AG10803 (cell line): ENCODE measurements around the gene IL11RA.

Experiments
- DNase-seq: peaks from one replicate; pipeline ENCODE4 v3.0.0; 2010; ENCODE audit warnings: low read depth
- H3K4me3 ChIP-seq: 2 replicates; pipeline ENCODE4 v1.5.1; 2011; ENCODE audit warnings: mild to moderate bottlenecking, low read length, control low read depth
- TF ChIP-seq, protein P1 (sequence below): conservative IDR thresholded peaks from 2 replicates; pipeline ENCODE4 v1.5.1; 2011; ENCODE audit warnings: mild to moderate bottlenecking, low read length, control low read depth, inconsistent platforms

IL11RA gene

DNA sequence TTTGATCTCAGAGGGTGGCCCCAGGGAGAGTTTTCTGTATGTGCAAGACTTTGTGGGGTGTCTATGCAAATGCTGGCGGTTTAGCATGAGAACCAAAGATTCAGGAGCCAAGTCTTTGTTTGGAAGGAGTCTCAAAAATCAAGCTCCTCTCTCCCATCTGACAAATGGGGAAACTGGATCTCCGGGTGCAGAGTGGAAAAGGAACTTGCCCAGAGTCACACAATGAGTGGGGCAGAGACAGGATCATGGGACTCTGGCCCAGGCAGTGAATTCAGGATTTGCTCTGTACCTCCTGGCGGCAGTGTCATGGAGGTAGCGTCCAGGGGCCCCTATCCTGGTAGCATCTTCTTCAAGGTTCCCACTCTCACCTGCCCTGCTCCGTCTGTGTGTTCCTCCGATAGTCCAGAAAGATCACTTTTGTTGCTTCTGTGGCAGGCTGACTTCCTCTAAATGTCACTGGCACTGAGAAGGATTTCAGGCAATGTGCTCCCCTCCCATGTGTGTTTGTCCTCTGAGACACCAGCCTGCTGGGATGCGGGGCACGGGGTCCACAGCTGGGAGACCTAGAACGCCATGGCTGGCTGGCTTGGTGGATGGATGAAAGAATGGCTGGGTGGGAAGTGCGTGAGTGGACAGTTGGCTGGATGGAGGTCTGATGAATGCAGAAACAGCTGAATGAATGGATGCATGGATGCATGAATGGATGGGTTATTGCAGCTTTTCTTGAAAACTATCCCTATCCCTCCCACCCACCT, 35.5 kb downstream of the IL11RA start:
- no peak overlapping the region for H3K4me3 ChIP-seq
- DNase-seq, result no peak
- TF ChIP-seq, protein P1, sequence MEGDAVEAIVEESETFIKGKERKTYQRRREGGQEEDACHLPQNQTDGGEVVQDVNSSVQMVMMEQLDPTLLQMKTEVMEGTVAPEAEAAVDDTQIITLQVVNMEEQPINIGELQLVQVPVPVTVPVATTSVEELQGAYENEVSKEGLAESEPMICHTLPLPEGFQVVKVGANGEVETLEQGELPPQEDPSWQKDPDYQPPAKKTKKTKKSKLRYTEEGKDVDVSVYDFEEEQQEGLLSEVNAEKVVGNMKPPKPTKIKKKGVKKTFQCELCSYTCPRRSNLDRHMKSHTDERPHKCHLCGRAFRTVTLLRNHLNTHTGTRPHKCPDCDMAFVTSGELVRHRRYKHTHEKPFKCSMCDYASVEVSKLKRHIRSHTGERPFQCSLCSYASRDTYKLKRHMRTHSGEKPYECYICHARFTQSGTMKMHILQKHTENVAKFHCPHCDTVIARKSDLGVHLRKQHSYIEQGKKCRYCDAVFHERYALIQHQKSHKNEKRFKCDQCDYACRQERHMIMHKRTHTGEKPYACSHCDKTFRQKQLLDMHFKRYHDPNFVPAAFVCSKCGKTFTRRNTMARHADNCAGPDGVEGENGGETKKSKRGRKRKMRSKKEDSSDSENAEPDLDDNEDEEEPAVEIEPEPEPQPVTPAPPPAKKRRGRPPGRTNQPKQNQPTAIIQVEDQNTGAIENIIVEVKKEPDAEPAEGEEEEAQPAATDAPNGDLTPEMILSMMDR, result no peak

DNA sequence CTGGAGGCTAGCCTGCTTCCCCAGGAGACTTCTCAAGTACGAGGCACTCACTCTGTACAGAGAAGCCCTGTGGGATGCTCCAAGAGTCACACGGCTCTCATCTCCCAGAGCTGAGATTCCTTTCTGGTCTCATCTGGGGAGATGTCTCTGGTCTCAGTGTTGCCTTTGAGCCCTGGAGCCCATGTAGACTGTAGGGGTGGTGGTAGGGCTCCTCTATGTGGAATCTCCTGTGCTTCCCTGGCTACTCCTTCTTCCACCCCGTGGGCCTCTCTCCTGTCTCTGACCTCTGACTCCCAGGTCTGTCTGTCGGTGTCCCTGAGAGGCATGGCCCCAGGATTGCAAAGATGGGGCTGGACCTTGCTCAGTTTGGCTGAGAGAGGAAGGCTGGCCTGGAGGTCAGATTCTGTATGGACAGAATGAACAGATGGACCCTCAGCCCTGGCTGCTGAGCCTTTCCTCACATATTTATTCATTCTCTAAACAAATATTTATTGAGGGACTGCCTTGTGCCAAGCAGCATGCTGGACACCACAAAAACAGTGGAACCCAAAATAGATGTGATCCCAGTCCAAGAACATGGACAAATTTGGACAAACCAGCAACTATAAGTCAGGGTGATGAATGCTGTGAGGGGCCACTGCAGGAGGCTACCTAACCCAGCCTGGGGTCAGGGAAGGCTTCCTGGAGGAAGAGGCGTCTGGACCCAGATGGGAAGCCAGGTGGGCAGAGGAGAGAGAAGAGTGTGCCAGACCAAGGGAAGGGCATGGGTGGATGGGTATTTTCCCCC, 36.5 kb downstream of the IL11RA start:
- no peak for DNase-seq
- TF ChIP-seq, protein P1, result no peak
- no peak overlapping the region for H3K4me3 ChIP-seq

DNA sequence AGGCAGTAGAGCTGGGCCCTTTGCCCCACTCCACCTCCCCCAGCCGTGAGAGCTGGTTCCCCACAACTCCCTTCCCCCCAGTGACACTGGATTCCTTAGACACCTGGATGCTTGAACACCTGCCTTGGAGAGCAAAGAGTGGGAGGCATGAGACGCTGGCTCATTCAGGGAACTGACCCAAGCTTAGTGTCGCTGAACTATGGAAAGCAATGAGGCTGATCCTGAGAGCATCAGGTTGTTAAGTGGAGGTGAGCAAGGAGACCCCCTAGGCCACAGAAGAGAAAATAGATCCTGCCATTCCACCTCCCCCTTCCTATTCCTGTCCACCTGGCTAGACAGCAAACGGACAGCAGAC, 37.1 kb downstream of the IL11RA start:
- H3K4me3 ChIP-seq, result no peak overlapping the region
- DNase-seq, result no peak
- TF ChIP-seq, protein P1, result no peak

DNA sequence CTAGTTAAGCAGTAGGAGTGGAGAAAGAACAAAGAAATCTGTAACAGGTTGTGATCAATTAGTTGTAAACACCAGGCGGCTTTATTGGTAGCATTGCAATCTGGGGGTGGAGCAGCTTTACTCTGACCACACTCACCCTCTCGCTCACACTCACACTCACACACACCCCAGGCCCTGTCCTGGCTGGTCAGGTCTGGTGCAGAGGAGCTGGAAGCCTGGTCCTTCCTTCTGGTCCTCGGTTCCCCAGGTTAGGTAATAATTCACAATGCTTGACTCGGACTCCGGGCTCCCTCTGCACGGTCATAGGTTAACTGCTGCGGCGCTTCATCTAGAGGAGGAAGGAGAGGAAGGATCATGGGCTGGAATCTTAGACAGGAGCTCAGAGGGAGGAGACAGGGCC, 37.5 kb downstream of the IL11RA start:
- H3K4me3 ChIP-seq, result no peak overlapping the region
- no peak for DNase-seq
- TF ChIP-seq, protein P1, result no peak

DNA sequence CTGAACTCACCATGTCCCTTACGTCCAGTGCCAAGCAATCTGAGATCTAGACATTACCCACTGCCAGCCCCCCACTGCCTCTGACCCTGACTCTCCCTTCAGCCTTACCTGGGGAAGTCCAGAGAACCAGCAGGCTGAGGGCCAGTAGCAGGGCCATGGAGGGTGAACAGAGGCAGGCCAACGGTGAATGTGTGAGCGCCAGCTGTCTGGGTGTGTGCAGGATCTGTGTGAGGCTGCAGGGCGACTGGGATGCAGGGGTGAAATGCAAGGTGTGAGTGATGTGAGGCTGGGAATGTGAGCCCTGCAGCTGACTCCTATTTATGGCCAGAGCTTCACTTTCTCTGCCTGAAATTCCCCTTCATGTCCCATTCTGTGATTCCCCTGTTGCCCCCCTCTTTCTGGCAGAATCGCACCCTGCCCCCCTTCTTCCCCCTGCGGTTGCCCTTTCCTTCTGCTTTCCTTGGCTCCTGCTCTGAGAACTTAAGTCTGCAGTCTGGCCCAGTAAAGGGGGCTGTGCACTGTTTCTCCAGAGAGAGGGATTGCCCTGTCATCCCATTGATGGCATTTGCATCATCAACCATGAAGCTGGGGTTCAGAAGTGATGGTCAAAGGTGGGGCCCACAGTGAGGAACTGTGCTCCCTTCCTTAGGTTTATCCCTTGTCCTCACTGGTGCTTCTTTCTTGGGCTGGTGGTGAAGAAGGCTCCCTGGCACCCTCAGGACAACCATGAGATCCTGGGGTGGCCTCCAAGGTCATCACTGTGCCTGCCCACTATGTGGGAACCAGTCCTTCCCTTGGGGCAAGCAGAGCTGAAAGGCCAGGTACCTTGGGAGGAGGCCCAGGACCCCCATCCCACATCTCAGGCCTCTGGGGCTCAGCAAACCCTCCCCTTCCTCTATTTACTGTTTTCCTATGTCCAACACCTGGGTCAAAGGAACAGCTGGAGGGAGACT, 39.3 kb downstream of the IL11RA start, which contains the start of gene CCL19:
Gene CCL19, minus strand, starts transcription at position 294 of the 953 bp plus-strand sequence. Its CDS starts 137 bp downstream, at position 157.
- H3K4me3 ChIP-seq, result no peak within 1 kb of the TSS
- TF ChIP-seq, protein P1, result no peak
- no peak for DNase-seq

DNA sequence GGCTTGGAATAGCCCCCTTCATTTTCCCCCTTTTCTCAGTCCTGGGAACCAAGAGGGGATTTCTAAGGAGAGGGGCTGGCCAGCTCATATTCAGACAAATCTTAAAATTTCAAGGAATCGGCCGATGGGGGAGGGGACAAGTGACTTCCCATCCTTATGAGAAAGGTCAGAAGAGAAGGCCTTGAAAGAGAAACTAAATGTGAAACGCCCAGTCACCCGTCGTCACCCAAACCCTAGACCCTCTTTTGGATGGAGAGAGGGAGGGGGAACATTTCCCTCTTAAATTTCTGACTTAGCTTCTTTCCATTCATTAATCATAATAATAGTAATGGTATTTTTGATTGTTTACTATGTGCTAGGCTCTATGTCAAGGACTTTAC, 39.9 kb downstream of the IL11RA start:
- no peak overlapping the region for H3K4me3 ChIP-seq
- no peak for DNase-seq
- TF ChIP-seq, protein P1, result no peak
